Omental fat pad (tissue), 4 donors: ENCODE data around the gene UCP2. TPM values are rescaled to one million over a fixed set of nuclear protein-coding genes. Genes with fewer than 3 reads are reported as not detected.

Source experiments
- ATAC-seq: fragments of 150-250 bp; one replicate; pipeline ENCODE4 v1.9.1; 2016; ENCODE audit warnings: mild to moderate bottlenecking, moderate library complexity; ENCODE audit not compliant: low FRiP score
- DNase-seq: peaks from one replicate; pipeline ENCODE4 v3.0.0-alpha.2; 2019; ENCODE audit warnings: low spot score
- CTCF ChIP-seq, 3 donors: fragments of 450-650 bp; IDR thresholded peaks; one replicate each; pipeline ENCODE4 v1.5.1; 2016 to 2017; ENCODE audit warnings: antibody characterized with exemption in 3 of 3, mild to moderate bottlenecking in 3 of 3, moderate library complexity in 2 of 3
- total RNA-seq, 4 donors: library from RNA; depleted of rRNA; stranded (reverse); fragments of >200 nt; gene quantifications; one replicate each; pipeline ENCODE4 v1.1.0, GENCODE V29; 2016

The UCP2 gene
- total RNA-seq, 4 donors from 2014 or later, result 58.9 to 163 (median 131) TPM

- ATAC-seq, result no peak
- no peak for TF ChIP-seq CTCF (IDR thresholded peaks at IDR 0.05)
- DNase-seq, result no peak
These were observed 2.4 kb downstream of the UCP2 start for GRCh38 chr11:73980001-73980961.

GRCh38 chr11:73978576-73979086 is 4.0 kb downstream of the UCP2 start:
- DNase-seq, result no peak
- no peak for ATAC-seq
- TF ChIP-seq CTCF (IDR thresholded peaks at IDR 0.05), result no peak

DNA sequence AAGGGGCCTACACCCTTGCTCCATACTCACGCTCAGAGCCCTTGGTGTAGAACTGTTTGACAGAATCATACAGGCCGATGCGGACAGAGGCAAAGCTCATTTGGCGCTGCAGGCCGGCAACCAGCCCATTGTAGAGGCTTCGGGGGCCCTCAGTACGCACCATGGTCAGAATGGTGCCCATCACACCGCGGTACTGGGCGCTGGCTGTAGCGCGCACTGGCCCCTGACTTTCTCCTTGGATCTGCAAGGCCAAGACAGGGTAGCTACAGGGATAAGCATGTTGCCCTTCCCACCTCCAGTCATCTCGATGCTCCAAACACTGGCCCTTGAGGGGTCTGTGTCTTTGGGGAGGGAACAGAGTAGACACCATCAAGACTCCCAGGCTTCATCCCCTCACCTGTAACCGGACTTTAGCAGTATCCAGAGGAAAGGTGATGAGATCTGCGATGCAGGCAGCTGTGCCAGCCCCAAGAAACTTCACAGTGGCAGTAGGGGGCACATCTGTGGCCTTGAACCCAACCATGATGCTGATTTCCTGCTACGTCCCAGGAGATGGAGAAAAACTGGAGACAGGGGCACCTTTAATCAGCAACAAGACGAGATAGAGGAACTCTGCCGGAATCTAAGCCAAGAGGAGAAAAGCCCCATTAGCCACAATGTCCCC is 4.7 kb downstream of the UCP2 start:
- no peak for ATAC-seq
- TF ChIP-seq CTCF (IDR thresholded peaks at IDR 0.05), result no peak
- no peak for DNase-seq

DNA sequence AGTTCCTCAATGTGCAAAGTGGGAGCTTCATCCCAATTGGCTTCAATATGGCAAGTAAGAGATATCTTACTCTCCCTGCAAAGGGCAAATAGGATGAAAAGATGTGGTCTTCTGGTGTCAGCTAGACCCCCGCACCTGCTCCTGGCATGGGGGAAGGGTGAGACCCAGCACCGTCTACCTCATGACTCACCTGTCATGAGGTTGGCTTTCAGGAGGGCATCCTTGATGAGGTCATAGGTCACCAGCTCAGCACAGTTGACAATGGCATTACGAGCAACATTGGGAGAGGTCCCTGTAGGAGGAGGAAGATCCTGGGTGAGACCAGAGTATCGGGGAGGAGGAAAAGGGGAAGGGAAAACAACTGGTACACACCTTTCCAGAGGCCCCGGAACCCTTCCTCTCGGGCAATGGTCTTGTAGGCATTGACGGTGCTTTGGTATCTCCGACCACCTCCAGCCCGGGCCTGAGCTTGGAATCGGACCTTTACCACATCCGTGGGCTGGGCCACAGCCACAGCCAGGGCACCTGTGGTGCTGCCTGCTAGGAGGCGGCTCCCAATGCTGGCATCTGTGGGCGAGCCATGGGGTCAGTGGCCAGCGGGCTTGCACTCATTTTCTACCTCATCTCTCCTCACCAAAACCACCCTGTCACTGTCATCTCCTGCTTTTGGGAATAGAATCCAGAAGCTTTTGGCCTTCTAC is 6.0 kb downstream of the UCP2 start:
- ATAC-seq (no peak), DNase-seq (no peak)
- TF ChIP-seq CTCF (IDR thresholded peaks at IDR 0.05), result no peak

DNA sequence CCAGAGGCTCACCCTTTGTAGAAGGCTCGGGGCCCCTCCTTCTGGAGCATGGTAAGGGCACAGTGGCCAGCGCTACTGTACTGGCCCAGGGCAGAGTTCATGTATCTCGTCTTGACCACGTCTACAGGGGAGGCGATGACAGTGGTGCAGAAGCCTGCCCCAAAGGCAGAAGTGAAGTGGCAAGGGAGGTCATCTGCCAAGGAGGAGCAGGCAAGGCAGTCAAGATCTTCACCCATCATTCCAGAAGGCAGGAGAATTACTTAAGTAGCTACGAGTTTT is 7.2 kb downstream of the UCP2 start:
- ATAC-seq (no peak), DNase-seq (no peak)
- no peak for TF ChIP-seq CTCF (IDR thresholded peaks at IDR 0.05)

- no peak for DNase-seq
- no peak for TF ChIP-seq CTCF (IDR thresholded peaks at IDR 0.05)
- no peak for ATAC-seq
These were observed 7.8 kb downstream of the UCP2 start for GRCh38 chr11:73974604-73975478.
